Endothelial cell of umbilical vein (primary cell): ENCODE results near the gene NPS.

Experiments
- CTCF ChIP-seq, 2 donors: IDR thresholded peaks; 1 replicate in 1 of 2; 2 replicates in 1 of 2; pipeline ENCODE4 v1.5.1; 2011; ENCODE audit warnings: low read length in 2 of 2, mild to moderate bottlenecking in 2 of 2, moderate library complexity in 2 of 2, control low read depth in 1 of 2, inconsistent platforms in 1 of 2, low read depth in 1 of 2; ENCODE audit not compliant: insufficient read depth in 1 of 2; ENCODE audit errors: extremely low read depth in 1 of 2
- POLR2A ChIP-seq: IDR thresholded peaks from 2 replicates; pipeline ENCODE4 v1.6.1; 2012; ENCODE audit warnings: low read depth, mild to moderate bottlenecking, control low read depth, low read length
- POLR2AphosphoS5 ChIP-seq: IDR thresholded peaks from 2 replicates; pipeline ENCODE4 v1.6.1; 2012; ENCODE audit warnings: low read depth, mild to moderate bottlenecking, control low read depth, low read length, moderate library complexity; ENCODE audit not compliant: insufficient read depth

- TF ChIP-seq POLR2AphosphoS5, result no peak
- TF ChIP-seq CTCF (IDR thresholded peaks at IDR 0.05; ENCODE audit: extremely low read depth in 1 of 2, insufficient read depth in 1 of 2, low read depth in 1 of 2, low read length in 2 of 2), result no peak
- TF ChIP-seq POLR2A, result no peak
Observed at GRCh38 chr10:127579640-127580039, 30.5 kb downstream of the NPS start.
